OCI-LY3 (cell line): Measurements from ENCODE around the gene INTS4.
"Not testable (repeated sequence)": the region's sequence is repeated elsewhere in the genome, so short reads cannot be mapped to it uniquely, and the experiment has no call there.

Experiments used
- H2AFZ ChIP-seq: fragments of 200-600, 300-600 bp; shearing (Covaris generic); 2 replicates; pipeline ENCODE4 v1.6.0; 2014; ENCODE audit warnings: antibody characterized with exemption, low read depth, low read length
- H3K27ac ChIP-seq: fragments of 200-600, 300-600 bp; sonication (generic); 2 replicates; pipeline ENCODE4 v1.5.1; 2014; ENCODE audit warnings: mild to moderate bottlenecking, low read length, moderate library complexity, mixed read lengths
- H3K27me3 ChIP-seq: fragments of 200-600, 300-600 bp; sonication (generic); 2 replicates; pipeline ENCODE4 v1.6.1; 2014; ENCODE audit warnings: low read depth, low read length, mixed read lengths
- H3K36me3 ChIP-seq: fragments of 200-600, 300-600 bp; sonication (generic); replicated peaks from 2 replicates; pipeline ENCODE3; 2014; ENCODE audit warnings: low read depth, low read length, mixed read lengths
- H3K4me1 ChIP-seq: fragments of 300-600, 200-600 bp; sonication (generic); 2 replicates; pipeline ENCODE4 v1.6.1; 2014; ENCODE audit warnings: low read length, mixed read lengths
- H3K4me2 ChIP-seq: fragments of 200-600, 300-600 bp; sonication (generic); 2 replicates; pipeline ENCODE4 v1.6.1; 2014; ENCODE audit warnings: low read length, mixed read lengths
- H3K4me3 ChIP-seq: fragments of 300-600, 200-600 bp; sonication (generic); 2 replicates; pipeline ENCODE4 v1.5.1; 2014; ENCODE audit warnings: antibody characterized with exemption, mild to moderate bottlenecking, low read length, moderate library complexity
- H3K79me2 ChIP-seq: fragments of 300-600, 200-600 bp; shearing (Covaris generic); 2 replicates; pipeline ENCODE4 v1.6.1; 2014; ENCODE audit warnings: mild to moderate bottlenecking, low read length, mixed read lengths
- H3K9ac ChIP-seq: fragments of 300-600, 200-600 bp; shearing (Covaris generic); 2 replicates; pipeline ENCODE4 v1.6.0; 2014; ENCODE audit warnings: mild to moderate bottlenecking, low read length, moderate library complexity
- H3K9me3 ChIP-seq: fragments of 200-600, 300-600 bp; shearing (Covaris generic); 2 replicates; pipeline ENCODE4 v1.6.1; 2014; ENCODE audit warnings: low read length, mixed read lengths; ENCODE audit not compliant: insufficient read depth
- H4K20me1 ChIP-seq: fragments of 200-600, 300-600 bp; sonication (generic); 2 replicates; pipeline ENCODE4 v1.6.1; 2016; ENCODE audit warnings: low read length, mixed read lengths; ENCODE audit not compliant: insufficient read depth
- EZH2phosphoT487 ChIP-seq: fragments of 200-600 bp; shearing (Covaris generic); IDR thresholded peaks from 2 replicates; pipeline ENCODE4 v1.6.1; 2018; ENCODE audit warnings: antibody characterized with exemption, mixed run types, low read depth
- TF ChIP-seq, protein P1 (sequence below): fragments of 200-600, 300-600 bp; sonication (generic); IDR thresholded peaks from 2 replicates; pipeline ENCODE4 v1.5.1; 2014; ENCODE audit warnings: antibody characterized with exemption, low read length, low read depth

The INTS4 gene

DNA sequence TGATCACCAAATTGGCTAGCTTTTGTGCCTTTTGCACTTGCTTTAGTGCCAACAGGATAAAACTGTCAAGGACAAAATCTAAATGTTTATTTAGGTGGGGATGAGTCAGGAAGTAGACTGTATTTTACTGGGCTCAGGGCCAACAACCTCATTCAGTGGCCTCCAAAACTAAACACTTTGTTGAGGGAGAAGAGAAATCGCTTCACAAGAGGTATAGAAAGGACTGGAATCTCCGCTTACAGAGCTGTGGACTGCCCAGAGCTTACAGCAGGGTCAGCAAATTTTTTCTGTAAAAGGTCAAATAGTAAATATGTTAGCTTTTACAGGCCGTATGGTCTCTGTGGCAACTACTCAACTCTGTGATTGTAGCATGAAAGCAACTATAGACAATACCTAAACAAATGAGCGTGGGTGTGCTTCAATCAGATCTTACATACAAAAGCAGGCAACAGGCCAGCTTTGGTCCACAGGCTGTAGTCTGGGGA, 80.1 kb downstream of the INTS4 start:
- H3K36me3 ChIP-seq, H3K9ac ChIP-seq, H3K9me3 ChIP-seq, H3K27me3 ChIP-seq, H3K27ac ChIP-seq, H3K4me3 ChIP-seq, H4K20me1 ChIP-seq, H3K79me2 ChIP-seq, H2AFZ ChIP-seq, H3K4me2 ChIP-seq, H3K4me1 ChIP-seq: not testable (repeated sequence)

DNA sequence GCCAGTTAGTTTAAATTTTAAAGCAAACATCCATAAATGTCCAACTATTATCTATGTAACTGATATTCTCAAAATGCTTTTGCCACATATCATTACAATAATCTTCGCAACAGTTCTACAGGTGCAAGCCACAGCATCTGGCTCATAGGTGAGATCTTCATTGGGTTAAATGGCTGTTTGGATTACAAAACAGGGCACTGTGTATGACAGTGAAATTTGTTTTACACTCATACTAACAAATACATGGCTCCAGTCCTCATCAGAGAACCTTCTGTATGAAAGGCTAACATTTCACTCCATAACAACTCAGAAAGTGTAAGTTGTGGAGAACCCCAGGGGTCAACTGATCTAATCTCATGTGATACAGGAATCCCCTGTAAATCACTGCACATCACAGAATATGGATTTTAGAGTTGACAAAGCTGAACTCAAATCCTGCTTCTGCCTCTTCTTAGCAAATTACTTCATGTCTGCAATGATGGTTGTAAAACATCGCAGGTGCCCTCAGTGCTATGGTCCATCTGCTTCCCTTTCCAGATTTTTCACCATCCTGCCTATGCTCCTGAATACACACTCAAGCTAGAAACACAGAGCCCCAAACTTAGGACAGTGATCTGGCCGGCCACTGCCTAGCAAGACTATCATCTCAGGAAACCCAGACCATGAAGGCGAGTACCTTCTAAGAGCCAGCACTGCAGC, 80.7 kb downstream of the INTS4 start:
- not testable (repeated sequence) for H2AFZ ChIP-seq, H3K27me3 ChIP-seq, H3K79me2 ChIP-seq, H3K4me2 ChIP-seq, H3K4me3 ChIP-seq, H3K9me3 ChIP-seq, H3K36me3 ChIP-seq, H3K27ac ChIP-seq, H3K9ac ChIP-seq, H4K20me1 ChIP-seq, H3K4me1 ChIP-seq

DNA sequence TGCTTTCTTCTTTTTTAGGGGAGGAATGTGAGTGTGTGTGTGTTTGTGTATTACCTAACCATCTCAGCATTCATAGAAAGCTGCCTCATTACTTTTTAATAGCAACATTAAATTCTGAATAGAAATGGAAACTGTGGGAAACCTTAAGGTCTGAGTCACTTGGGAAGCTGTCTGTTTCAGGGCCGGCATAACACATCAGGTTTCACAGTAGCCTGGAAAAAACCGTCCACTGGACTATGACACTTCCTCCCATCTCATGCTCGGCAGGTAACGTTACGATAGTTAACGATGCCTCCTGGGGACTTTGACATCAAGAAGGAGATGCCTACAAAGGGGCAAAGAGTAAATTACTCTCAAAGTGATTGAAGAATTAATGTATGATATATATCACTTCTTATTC, 83.6 kb downstream of the INTS4 start:
- H3K27me3 ChIP-seq, H3K4me1 ChIP-seq, H3K4me3 ChIP-seq, H3K79me2 ChIP-seq, H3K27ac ChIP-seq, H4K20me1 ChIP-seq, H3K9me3 ChIP-seq, H3K9ac ChIP-seq, H3K4me2 ChIP-seq, H2AFZ ChIP-seq, H3K36me3 ChIP-seq: not testable (repeated sequence)

DNA sequence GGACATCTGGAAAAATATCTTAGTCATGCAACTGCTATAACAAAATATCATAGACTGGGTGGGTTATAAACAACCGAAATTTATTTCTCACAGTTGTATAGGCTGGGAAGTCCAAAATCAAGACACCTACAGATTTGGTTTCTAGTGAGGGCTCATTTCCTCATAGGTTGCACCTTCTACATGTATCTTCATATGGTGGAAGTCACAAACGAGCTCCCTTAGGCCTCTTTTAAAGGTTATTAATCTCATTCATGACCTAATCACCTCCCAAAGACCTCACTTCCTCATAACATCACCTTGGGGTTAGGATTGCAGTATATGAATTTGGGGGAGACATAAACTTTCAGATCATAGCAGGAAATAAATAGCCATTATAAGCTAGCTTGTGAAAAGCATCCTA, 85.2 kb downstream of the INTS4 start:
- Histone ChIP-seq H3K27me3 (no peaks in the 10 kb centered on the region), H4K20me1 (no peaks in the 10 kb centered on the region), H3K4me2 (no peak overlapping the region), H2AFZ (no peak overlapping the region), H3K9me3 (no peaks in the 10 kb centered on the region), H3K4me3 (no peak overlapping the region), H3K9ac (no peak overlapping the region), H3K27ac (no peak overlapping the region), H3K79me2 (no peaks in the 10 kb centered on the region), H3K36me3 (peaks cover 10% of the 10 kb centered on the region), H3K4me1 (no peaks in the 10 kb centered on the region)
- TF ChIP-seq, protein P1, sequence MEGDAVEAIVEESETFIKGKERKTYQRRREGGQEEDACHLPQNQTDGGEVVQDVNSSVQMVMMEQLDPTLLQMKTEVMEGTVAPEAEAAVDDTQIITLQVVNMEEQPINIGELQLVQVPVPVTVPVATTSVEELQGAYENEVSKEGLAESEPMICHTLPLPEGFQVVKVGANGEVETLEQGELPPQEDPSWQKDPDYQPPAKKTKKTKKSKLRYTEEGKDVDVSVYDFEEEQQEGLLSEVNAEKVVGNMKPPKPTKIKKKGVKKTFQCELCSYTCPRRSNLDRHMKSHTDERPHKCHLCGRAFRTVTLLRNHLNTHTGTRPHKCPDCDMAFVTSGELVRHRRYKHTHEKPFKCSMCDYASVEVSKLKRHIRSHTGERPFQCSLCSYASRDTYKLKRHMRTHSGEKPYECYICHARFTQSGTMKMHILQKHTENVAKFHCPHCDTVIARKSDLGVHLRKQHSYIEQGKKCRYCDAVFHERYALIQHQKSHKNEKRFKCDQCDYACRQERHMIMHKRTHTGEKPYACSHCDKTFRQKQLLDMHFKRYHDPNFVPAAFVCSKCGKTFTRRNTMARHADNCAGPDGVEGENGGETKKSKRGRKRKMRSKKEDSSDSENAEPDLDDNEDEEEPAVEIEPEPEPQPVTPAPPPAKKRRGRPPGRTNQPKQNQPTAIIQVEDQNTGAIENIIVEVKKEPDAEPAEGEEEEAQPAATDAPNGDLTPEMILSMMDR = no peak
- TF ChIP-seq EZH2phosphoT487 = no peak

DNA sequence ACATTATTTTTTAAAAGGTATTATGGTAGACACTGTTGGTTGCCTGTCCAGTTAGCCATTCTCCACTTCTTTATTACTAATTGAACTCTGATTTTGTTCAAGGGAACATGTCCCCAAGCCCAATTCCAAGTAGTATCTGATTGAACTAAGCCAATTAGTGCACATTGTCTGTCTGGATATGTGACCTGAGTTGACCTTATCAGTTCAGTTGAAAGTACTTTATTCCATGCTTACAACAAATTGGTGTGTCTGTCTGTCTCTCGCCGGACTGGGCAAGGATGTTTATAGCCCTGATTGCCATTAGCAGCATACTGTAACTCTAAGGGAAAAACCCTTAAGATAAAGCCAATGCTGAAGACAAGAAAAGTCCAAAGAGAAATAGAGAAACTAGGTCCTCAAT, 85.6 kb downstream of the INTS4 start:
- H3K9ac ChIP-seq = no peak overlapping the region
- no peaks in the 10 kb centered on the region for H3K4me1 ChIP-seq
- H3K79me2 ChIP-seq = no peaks in the 10 kb centered on the region
- no peaks in the 10 kb centered on the region for H3K9me3 ChIP-seq
- no peak for TF ChIP-seq EZH2phosphoT487
- TF ChIP-seq, protein P1 = no peak
- no peak overlapping the region for H2AFZ ChIP-seq
- no peak overlapping the region for H3K4me2 ChIP-seq
- no peak overlapping the region for H3K27ac ChIP-seq
- no peaks in the 10 kb centered on the region for H4K20me1 ChIP-seq
- H3K27me3 ChIP-seq = no peaks in the 10 kb centered on the region
- peaks cover 10% of the 10 kb centered on the region for H3K36me3 ChIP-seq
- no peak overlapping the region for H3K4me3 ChIP-seq

DNA sequence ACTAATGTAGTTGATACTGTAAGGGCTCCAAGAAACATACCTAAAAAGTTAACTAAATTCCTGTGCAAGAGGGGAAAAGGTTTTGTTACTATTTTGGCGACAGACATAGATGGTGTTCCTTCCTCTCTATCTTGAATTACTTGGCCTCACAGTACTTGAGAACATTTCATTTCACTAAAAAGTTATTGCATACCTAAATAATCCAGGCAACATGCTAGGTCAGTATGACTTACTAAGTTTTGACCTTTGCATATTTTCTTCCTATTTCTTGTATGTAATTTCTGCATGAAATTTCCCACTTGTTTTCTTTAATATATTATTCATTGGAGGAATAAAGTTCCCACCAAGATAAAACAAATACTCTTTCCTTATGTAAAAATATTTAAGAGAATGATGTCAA, 99.5 kb downstream of the INTS4 start:
- H3K27me3 ChIP-seq, H4K20me1 ChIP-seq, H3K4me2 ChIP-seq, H2AFZ ChIP-seq, H3K9me3 ChIP-seq, H3K27ac ChIP-seq, H3K4me3 ChIP-seq, H3K9ac ChIP-seq, H3K36me3 ChIP-seq, H3K4me1 ChIP-seq, H3K79me2 ChIP-seq: not testable (repeated sequence)

DNA sequence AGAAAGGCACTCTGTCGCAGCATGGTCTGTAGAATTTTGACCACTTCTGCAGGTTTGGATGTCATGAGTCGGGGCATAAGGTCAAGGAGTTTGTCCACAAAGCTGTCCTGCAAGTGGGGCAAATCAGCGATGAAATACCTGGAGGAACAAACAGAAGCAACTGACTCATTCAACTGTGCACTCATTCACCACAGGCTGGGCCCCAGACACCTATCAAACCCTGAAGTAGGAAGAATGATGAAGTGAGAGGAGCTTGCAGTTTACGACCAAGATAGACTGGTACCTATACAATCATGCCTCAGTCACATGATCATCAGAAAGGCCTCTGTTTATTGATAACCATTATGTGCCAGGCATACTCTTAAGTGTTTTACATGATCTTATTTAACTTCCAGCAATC, 102.8 kb downstream of the INTS4 start:
- H3K4me1 ChIP-seq, H2AFZ ChIP-seq, H3K9ac ChIP-seq, H3K79me2 ChIP-seq, H4K20me1 ChIP-seq, H3K27ac ChIP-seq, H3K36me3 ChIP-seq, H3K27me3 ChIP-seq, H3K4me3 ChIP-seq, H3K9me3 ChIP-seq, H3K4me2 ChIP-seq: not testable (repeated sequence)

DNA sequence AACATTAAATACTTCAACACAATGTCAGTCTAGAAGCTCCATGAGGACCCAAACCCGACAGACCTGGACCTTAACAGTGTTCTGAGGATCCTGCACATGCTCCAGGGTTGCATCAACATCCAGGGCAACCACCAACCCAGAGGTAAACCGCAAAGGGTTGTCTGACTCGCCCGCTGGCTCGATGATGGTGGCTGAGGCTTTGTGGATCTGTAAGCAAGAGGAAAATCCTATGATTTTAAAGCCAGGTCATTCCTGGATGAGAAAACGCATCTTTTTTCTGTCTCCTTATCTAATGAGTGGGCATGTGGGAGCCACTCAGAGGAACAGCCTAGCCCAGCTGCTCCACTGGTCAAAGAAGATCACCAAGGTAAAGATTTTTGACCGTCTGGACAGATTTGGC, 103.2 kb downstream of the INTS4 start:
- not testable (repeated sequence) for H2AFZ ChIP-seq, H3K9me3 ChIP-seq, H3K4me1 ChIP-seq, H3K27ac ChIP-seq, H3K4me2 ChIP-seq, H3K79me2 ChIP-seq, H3K9ac ChIP-seq, H4K20me1 ChIP-seq, H3K4me3 ChIP-seq, H3K36me3 ChIP-seq, H3K27me3 ChIP-seq
